ENCODE measurements around the gene PKNOX2. TPM values are rescaled to one million over a fixed set of nuclear protein-coding genes. Genes with fewer than 3 reads are reported as not detected.
A peak's percentile ranks its signal among the peaks of the same experiment; 100 is the strongest.

PKNOX2 gene
- total RNA-seq, 1 donor from 2014 or later, result 41.8 TPM

- Mint-ChIP-seq H3K4me3 (ENCODE audit: unreplicated experiment) (no peak overlapping the region), H3K4me1 (ENCODE audit: unreplicated experiment) (peaks cover 19% of the 10 kb centered on the region), H3K27ac (ENCODE audit: unreplicated experiment) (no peak overlapping the region), H3K36me3 (ENCODE audit: low read depth, unreplicated experiment) (peaks cover 5% of the 10 kb centered on the region), H3K27me3 (ENCODE audit: unreplicated experiment) (peaks cover 2% of the 10 kb centered on the region), H3K9me3 (ENCODE audit: unreplicated experiment) (no peaks in the 10 kb centered on the region)
- no peak for DNase-seq (ENCODE audit: low spot score)
- TF ChIP-seq, protein P1, sequence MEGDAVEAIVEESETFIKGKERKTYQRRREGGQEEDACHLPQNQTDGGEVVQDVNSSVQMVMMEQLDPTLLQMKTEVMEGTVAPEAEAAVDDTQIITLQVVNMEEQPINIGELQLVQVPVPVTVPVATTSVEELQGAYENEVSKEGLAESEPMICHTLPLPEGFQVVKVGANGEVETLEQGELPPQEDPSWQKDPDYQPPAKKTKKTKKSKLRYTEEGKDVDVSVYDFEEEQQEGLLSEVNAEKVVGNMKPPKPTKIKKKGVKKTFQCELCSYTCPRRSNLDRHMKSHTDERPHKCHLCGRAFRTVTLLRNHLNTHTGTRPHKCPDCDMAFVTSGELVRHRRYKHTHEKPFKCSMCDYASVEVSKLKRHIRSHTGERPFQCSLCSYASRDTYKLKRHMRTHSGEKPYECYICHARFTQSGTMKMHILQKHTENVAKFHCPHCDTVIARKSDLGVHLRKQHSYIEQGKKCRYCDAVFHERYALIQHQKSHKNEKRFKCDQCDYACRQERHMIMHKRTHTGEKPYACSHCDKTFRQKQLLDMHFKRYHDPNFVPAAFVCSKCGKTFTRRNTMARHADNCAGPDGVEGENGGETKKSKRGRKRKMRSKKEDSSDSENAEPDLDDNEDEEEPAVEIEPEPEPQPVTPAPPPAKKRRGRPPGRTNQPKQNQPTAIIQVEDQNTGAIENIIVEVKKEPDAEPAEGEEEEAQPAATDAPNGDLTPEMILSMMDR (IDR thresholded peaks at IDR 0.05; ENCODE audit: unreplicated experiment), result no peak
Observed at GRCh38 chr11:125422681-125423080, 258.1 kb downstream of the PKNOX2 start.

DNA sequence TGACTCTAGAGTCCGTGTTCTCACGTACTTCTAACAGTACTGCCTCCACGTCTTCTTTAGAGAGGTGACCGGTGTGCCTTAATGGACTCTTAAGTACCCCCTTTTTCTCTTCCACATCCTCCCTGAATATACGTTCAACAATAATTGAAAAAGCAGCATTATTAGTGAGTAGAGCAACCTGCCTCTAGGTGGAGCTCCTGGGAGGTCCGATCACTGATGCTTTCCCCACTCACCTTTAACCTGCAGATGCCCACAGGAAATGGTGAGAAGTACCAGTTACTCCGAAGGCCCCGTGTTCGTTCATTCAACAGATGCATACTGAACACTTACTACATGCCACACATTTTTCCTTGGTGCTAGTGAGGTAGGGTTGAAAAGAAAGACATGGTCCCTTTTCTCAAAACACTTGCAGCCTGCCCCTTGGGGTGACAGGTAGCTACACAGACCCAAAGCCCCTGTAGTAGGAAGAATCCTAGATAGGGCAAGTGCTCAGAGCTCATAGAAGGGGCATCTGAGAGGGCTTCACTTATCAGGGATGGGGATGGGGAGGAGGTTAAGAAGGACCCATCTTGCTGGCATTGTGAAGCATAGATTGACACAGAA, 258.8 kb downstream of the PKNOX2 start:
- H3K36me3 Mint-ChIP-seq (ENCODE audit: low read depth, unreplicated experiment), result peaks cover 4% of the 10 kb centered on the region
- peaks cover 2% of the 10 kb centered on the region for H3K27me3 Mint-ChIP-seq (ENCODE audit: unreplicated experiment)
- H3K4me1 Mint-ChIP-seq (ENCODE audit: unreplicated experiment), result peaks cover 19% of the 10 kb centered on the region
- no peaks in the 10 kb centered on the region for H3K9me3 Mint-ChIP-seq (ENCODE audit: unreplicated experiment)
- DNase-seq (ENCODE audit: low spot score), result no peak
- no peak overlapping the region for H3K27ac Mint-ChIP-seq (ENCODE audit: unreplicated experiment)
- H3K4me3 Mint-ChIP-seq (ENCODE audit: unreplicated experiment), result no peak overlapping the region
- TF ChIP-seq, protein P1 (IDR thresholded peaks at IDR 0.05; ENCODE audit: unreplicated experiment), result peak; percentile 27

DNA sequence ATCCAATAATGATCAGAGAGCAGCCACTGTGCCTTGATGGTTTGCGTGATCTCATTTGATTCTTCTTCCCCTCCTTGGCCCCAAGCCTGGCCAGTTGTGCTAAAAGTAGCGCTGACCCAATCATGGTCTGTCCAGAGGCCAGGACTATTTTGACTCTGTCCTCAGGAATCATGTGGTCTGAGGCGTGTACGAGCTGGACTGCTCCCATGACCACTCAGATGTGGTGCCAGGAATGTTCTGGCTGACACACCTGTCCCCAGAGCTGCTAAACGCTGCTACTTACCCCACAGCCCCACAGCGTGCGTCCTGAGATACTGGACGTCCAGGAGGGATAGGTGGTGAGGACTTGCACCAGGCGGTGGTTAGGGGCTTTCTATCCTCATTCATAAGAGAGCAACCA, 261.1 kb downstream of the PKNOX2 start:
- TF ChIP-seq, protein P1 (IDR thresholded peaks at IDR 0.05; ENCODE audit: unreplicated experiment), result no peak
- Mint-ChIP-seq H3K36me3 (ENCODE audit: low read depth, unreplicated experiment) (peaks cover 16% of the 10 kb centered on the region), H3K4me1 (ENCODE audit: unreplicated experiment) (peaks cover 19% of the 10 kb centered on the region), H3K27ac (ENCODE audit: unreplicated experiment) (no peak overlapping the region), H3K27me3 (ENCODE audit: unreplicated experiment) (peaks cover 2% of the 10 kb centered on the region), H3K9me3 (ENCODE audit: unreplicated experiment) (no peaks in the 10 kb centered on the region), H3K4me3 (ENCODE audit: unreplicated experiment) (no peak overlapping the region)
- DNase-seq (ENCODE audit: low spot score), result no peak

GRCh38 chr11:125426818-125427528, 262.4 kb downstream of the PKNOX2 start:
- Mint-ChIP-seq H3K27me3 (ENCODE audit: unreplicated experiment) (no peaks in the 10 kb centered on the region), H3K9me3 (ENCODE audit: unreplicated experiment) (no peaks in the 10 kb centered on the region), H3K27ac (ENCODE audit: unreplicated experiment) (no peak overlapping the region), H3K4me3 (ENCODE audit: unreplicated experiment) (no peak overlapping the region), H3K4me1 (ENCODE audit: unreplicated experiment) (peaks cover 19% of the 10 kb centered on the region), H3K36me3 (ENCODE audit: low read depth, unreplicated experiment) (peaks cover 22% of the 10 kb centered on the region)
- TF ChIP-seq, protein P1 (IDR thresholded peaks at IDR 0.05; ENCODE audit: unreplicated experiment), result no peak
- DNase-seq (ENCODE audit: low spot score), result no peak

Measured in endothelial cell (in vitro differentiated cells).